Activated CD8-positive, alpha-beta memory T cell treated with anti-CD3 and anti-CD28 coated beads, Interleukin-2, amount 50 U/mL, for 24 hours (primary cell): ENCODE results near the gene ARL6IP6.

Experiments
- DNase-seq: peaks from one replicate; pipeline ENCODE4 v3.0.0-alpha.2; 2020; ENCODE audit errors: extremely low read depth

Gene ARL6IP6

DNA sequence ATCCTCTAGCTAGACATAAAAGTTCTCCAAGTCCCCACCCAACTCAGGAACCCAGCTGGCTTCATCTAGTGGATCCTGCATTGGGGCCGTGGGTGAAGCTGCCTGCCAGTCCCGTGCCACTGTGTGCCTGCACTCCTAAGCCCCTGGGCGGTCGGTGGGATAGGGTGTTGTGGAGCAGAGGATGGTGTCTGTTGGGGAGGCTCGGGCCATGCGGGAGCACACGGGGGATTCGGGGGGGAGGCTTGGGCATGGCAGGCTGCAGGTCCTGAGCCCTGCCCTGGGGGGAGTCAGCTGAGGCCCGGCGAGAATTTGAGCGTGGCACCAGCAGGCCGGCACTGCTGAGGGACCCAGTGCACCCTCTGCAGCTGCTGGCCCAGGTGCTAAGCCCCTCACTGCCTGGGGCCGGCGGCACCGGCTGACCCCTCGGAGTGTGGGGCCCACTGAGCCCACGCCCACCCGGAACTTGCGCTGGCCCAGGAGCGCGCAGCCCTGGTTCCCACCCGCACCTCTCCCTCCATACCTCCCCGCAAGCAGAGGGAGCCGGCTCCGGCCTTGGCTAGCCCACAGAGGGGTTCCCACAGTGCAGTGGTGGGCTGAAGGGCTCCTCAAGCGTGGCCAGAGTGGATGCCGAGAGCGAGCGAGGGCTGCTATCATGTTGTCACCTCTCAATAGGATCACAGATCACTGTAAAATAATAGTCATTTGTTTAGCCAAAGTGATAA lies 86.4 kb downstream of the ARL6IP6 start:
- DNase-seq = no peak

DNA sequence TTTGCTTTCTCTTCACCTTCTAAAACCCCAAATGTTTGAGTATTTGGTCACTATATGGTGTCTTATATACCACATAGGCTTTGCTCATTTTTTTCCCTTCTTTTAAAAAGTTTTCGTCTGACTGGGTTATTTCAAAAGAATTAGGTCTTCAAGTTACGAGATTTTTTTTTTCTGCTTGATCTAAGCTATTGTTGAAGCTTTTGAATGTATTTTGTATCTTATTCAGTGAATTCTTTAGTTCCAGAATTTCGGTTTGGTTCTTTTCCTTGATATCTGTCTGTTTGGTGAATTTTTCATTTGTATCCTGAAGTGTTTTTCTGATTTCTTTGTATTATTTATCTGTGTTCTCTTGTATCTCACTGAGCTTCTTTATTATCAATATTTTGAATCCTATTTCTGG lies 93.5 kb downstream of the ARL6IP6 start:
- no peak for DNase-seq
